ENCODE measurements around the gene PTPRM.

- TF ChIP-seq TAF1 (IDR thresholded peaks at IDR 0.05; ENCODE audit: low read depth, low read length) (no peak), GTF2F1 (IDR thresholded peaks at IDR 0.05; ENCODE audit: borderline replicate concordance, low read depth, low read length) (no peak), CHD2 (IDR thresholded peaks at IDR 0.05; ENCODE audit: low read length) (no peak), EZH2 (IDR thresholded peaks at IDR 0.05; ENCODE audit: low read depth, low read length, severe bottlenecking) (no peak), MAX (IDR thresholded peaks at IDR 0.05) (no peak), ATF3 (IDR thresholded peaks at IDR 0.05; ENCODE audit: insufficient read depth, low read depth, low read length) (no peak), BRCA1 (IDR thresholded peaks at IDR 0.05; ENCODE audit: low read depth, low read length) (no peak), JUND (IDR thresholded peaks at IDR 0.05; ENCODE audit: low read length) (no peak), SRF (IDR thresholded peaks at IDR 0.05; ENCODE audit: low read depth, low read length) (no peak), POLR2A (IDR thresholded peaks at IDR 0.05; ENCODE audit: control extremely low read depth in 1 of 2, low read depth in 2 of 2, low read length in 2 of 2) (no peak)
- TF ChIP-seq, protein P1, sequence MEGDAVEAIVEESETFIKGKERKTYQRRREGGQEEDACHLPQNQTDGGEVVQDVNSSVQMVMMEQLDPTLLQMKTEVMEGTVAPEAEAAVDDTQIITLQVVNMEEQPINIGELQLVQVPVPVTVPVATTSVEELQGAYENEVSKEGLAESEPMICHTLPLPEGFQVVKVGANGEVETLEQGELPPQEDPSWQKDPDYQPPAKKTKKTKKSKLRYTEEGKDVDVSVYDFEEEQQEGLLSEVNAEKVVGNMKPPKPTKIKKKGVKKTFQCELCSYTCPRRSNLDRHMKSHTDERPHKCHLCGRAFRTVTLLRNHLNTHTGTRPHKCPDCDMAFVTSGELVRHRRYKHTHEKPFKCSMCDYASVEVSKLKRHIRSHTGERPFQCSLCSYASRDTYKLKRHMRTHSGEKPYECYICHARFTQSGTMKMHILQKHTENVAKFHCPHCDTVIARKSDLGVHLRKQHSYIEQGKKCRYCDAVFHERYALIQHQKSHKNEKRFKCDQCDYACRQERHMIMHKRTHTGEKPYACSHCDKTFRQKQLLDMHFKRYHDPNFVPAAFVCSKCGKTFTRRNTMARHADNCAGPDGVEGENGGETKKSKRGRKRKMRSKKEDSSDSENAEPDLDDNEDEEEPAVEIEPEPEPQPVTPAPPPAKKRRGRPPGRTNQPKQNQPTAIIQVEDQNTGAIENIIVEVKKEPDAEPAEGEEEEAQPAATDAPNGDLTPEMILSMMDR (IDR thresholded peaks at IDR 0.05; ENCODE audit: control extremely low read depth in 1 of 3, insufficient read depth in 1 of 3, low read depth in 1 of 3, low read length in 3 of 3): no peak
- TF ChIP-seq, protein P2, sequence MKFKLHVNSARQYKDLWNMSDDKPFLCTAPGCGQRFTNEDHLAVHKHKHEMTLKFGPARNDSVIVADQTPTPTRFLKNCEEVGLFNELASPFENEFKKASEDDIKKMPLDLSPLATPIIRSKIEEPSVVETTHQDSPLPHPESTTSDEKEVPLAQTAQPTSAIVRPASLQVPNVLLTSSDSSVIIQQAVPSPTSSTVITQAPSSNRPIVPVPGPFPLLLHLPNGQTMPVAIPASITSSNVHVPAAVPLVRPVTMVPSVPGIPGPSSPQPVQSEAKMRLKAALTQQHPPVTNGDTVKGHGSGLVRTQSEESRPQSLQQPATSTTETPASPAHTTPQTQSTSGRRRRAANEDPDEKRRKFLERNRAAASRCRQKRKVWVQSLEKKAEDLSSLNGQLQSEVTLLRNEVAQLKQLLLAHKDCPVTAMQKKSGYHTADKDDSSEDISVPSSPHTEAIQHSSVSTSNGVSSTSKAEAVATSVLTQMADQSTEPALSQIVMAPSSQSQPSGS (IDR thresholded peaks at IDR 0.05; ENCODE audit: low read length): no peak
These were observed 30.4 kb downstream of the PTPRM start for GRCh38 chr18:7597500-7597899.
